K562 (cell line): ENCODE results near the gene SLC16A12.

Experiments used
- BCL6 ChIP-seq: fragments of 250-450 bp; sonication (Bioruptor Pico); IDR thresholded peaks from 2 replicates; pipeline ENCODE4 v1.4.0; 2020
- BRD4 ChIP-seq: fragments of 200-600 bp; sonication (generic); IDR thresholded peaks from 2 replicates; pipeline ENCODE4 v1.6.1; 2017; ENCODE audit warnings: inconsistent platforms
- ELF4 ChIP-seq: fragments of 450-650 bp; formaldehyde crosslinking; IDR thresholded peaks from 2 replicates; pipeline ENCODE4 v1.4.0; 2022; ENCODE audit warnings: missing genetic modification characterization
- EZH2 ChIP-seq: IDR thresholded peaks from 2 replicates; pipeline ENCODE4 v1.6.1; 2012; ENCODE audit warnings: low read depth, mild to moderate bottlenecking, inconsistent platforms, low read length, borderline replicate concordance
- JUN ChIP-seq, 2 experiments: sonication (generic) in 1 of 2; formaldehyde crosslinking in 1 of 2; IDR thresholded peaks; 2 replicates each; pipeline versions ENCODE4 v1.6.1 to v1.8.0; 2012 to 2022; ENCODE audit warnings: borderline replicate concordance in 2 of 2, mild to moderate bottlenecking in 2 of 2, improper control_type of control experiment in 1 of 2, low read depth in 1 of 2, low read length in 1 of 2, missing genetic modification reagents in 1 of 2
- MAX ChIP-seq: sonication (generic); formaldehyde crosslinking; IDR thresholded peaks from 2 replicates; pipeline ENCODE4 v1.9.0; 2022; ENCODE audit warnings: mild to moderate bottlenecking, missing genetic modification reagents
- NCOA4 ChIP-seq: fragments of 450-650 bp; IDR thresholded peaks from 2 replicates; pipeline ENCODE4 v1.6.1; 2018; ENCODE audit warnings: mild to moderate bottlenecking; ENCODE audit not compliant: partially characterized antibody
- NR0B1 ChIP-seq: fragments of 450-650 bp; IDR thresholded peaks from one replicate; pipeline ENCODE4 v1.6.1; 2018; ENCODE audit warnings: mild to moderate bottlenecking, moderate library complexity; ENCODE audit not compliant: partially characterized antibody
- RAD21 ChIP-seq, 2 experiments: fragments of 250-450 bp in 1 of 2; fragments of 450-650 bp in 1 of 2; sonication (Bioruptor Pico) in 1 of 2; formaldehyde crosslinking in 1 of 2; IDR thresholded peaks in 1 of 2; conservative IDR thresholded peaks in 1 of 2; 2 replicates each; pipeline versions ENCODE4 v1.4.0 to v1.8.0; 2020 to 2022; ENCODE audit warnings: mild to moderate bottlenecking in 2 of 2, moderate library complexity in 1 of 2
- RFX5 ChIP-seq: IDR thresholded peaks from 2 replicates; pipeline ENCODE4 v1.6.1; 2011; ENCODE audit warnings: low read depth, mild to moderate bottlenecking, improper control_type of control experiment, low read length
- TAF1 ChIP-seq: IDR thresholded peaks from 2 replicates; pipeline ENCODE4 v1.6.1; 2011; ENCODE audit warnings: mild to moderate bottlenecking, low read length, moderate library complexity; ENCODE audit not compliant: insufficient read depth, control insufficient read depth, severe bottlenecking; ENCODE audit errors: extremely low read depth
- ZNF239 ChIP-seq: fragments of 250-450 bp; sonication (Bioruptor Pico); IDR thresholded peaks from 2 replicates; pipeline ENCODE4 v1.4.0; 2020; ENCODE audit warnings: mild to moderate bottlenecking
- ZNF282 ChIP-seq: sonication (generic); formaldehyde crosslinking; IDR thresholded peaks from 2 replicates; pipeline ENCODE4 v1.8.1; 2023; ENCODE audit warnings: missing genetic modification reagents
- TF ChIP-seq, protein P1 (sequence below): fragments of 450-650 bp; IDR thresholded peaks from 2 replicates; pipeline ENCODE4 v1.6.1; 2018; ENCODE audit not compliant: partially characterized antibody

GRCh38 chr10:89582022-89582421, 46.6 kb upstream of the SLC16A12 start:
- no peak for TF ChIP-seq RFX5
- no peak for TF ChIP-seq ELF4 (CRISPR knock-in tag)
- no peak for TF ChIP-seq BRD4
- no peak for TF ChIP-seq NR0B1
- TF ChIP-seq RAD21 (CRISPR knock-in tag; conservative IDR thresholded peaks at IDR 0.05 in 1 of 2, IDR thresholded peaks at IDR 0.05 in 1 of 2): no peak
- TF ChIP-seq TAF1: no peak
- TF ChIP-seq NCOA4: no peak
- TF ChIP-seq BCL6 (CRISPR knock-in tag): no peak
- no peak for TF ChIP-seq ZNF239
- no peak for TF ChIP-seq MAX (CRISPR knock-in tag)
- TF ChIP-seq JUN (IDR thresholded peaks at IDR 0.05; ENCODE audit: borderline replicate concordance, low read depth, low read length): no peak
- TF ChIP-seq JUN (CRISPR knock-in tag; IDR thresholded peaks at IDR 0.05; ENCODE audit: borderline replicate concordance): no peak
- TF ChIP-seq, protein P1, sequence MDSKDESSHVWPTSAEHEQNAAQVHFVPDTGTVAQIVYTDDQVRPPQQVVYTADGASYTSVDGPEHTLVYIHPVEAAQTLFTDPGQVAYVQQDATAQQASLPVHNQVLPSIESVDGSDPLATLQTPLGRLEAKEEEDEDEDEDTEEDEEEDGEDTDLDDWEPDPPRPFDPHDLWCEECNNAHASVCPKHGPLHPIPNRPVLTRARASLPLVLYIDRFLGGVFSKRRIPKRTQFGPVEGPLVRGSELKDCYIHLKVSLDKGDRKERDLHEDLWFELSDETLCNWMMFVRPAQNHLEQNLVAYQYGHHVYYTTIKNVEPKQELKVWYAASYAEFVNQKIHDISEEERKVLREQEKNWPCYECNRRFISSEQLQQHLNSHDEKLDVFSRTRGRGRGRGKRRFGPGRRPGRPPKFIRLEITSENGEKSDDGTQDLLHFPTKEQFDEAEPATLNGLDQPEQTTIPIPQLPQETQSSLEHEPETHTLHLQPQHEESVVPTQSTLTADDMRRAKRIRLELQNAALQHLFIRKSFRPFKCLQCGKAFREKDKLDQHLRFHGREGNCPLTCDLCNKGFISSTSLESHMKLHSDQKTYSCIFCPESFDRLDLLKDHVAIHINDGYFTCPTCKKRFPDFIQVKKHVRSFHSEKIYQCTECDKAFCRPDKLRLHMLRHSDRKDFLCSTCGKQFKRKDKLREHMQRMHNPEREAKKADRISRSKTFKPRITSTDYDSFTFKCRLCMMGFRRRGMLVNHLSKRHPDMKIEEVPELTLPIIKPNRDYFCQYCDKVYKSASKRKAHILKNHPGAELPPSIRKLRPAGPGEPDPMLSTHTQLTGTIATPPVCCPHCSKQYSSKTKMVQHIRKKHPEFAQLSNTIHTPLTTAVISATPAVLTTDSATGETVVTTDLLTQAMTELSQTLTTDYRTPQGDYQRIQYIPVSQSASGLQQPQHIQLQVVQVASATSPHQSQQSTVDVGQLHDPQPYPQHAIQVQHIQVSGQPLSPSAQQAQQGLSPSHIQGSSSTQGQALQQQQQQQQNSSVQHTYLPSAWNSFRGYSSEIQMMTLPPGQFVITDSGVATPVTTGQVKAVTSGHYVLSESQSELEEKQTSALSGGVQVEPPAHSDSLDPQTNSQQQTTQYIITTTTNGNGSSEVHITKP: no peak
- no peak for TF ChIP-seq ZNF282 (CRISPR knock-in tag)
- TF ChIP-seq EZH2: no peak
